ENCODE results near the gene TGM4.

Gene TGM4

DNA sequence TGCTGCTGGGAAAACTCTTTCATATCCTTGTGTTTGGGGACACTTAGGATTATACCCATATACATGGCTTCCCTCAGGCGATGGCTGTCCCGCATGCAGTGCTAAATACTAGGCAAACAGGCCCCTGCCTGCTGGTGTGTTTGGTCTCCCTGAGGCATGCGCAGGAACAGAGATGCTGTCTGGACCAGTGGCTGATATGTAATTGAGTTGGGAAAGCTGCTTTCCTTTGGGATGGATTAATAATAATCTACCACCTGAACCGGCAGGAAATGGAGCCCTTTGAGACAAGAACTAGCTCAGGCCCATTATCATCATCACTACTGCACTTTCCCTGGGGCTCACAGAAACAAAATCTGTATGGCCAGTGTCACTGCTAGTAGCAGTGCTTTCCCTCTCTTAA, 83.6 kb downstream of the TGM4 start:
- DNase-seq, result no peak

DNA sequence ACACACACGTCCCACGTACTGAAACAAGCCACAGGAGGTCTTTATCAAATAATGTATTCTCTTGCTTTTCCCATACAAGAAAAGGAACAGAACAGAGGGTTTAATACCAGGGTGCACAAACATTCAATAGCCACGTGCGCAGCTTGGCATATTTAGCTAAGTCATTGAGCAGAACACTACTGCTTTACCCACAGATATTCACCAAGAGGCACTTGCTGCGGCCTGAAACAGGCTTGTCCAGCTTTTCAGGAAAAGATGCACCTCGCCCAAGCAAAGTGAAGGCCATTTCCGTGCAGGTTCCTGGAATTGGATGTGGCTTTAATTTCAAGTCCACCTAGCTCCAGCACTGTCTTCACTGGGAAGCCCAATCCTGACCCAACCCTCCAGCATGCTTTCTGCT, 84.0 kb downstream of the TGM4 start:
- no peak for DNase-seq

DNA sequence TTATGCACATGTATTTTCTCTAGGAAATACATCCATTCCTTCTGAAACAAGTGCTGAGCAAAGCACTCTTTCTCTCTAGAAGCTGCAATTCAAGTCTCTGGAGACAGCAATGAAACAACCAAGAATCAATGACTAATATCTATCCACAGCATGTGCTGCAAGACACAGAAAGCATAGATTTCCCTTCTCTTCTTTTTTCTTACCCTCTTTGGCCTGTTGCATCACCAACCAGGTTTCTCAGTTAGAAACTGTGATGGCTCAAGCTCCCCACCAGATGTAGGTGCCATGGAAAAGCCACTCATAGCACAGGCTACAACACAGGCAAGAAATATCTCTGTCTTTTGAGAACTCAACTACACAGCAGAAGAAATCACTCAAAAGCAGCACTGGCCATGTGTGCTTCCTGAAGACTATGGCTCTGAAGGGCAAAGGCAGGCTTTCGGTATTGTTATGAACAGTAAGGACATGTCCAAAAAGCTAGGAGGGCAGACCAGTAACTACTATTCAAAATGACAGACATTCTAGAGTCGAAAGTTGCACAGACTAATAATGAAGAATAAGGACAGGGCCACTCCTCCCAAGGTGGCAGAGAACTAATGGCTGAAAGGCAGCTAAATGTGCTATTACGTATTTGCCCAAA, 86.1 kb downstream of the TGM4 start:
- DNase-seq, result no peak

DNA sequence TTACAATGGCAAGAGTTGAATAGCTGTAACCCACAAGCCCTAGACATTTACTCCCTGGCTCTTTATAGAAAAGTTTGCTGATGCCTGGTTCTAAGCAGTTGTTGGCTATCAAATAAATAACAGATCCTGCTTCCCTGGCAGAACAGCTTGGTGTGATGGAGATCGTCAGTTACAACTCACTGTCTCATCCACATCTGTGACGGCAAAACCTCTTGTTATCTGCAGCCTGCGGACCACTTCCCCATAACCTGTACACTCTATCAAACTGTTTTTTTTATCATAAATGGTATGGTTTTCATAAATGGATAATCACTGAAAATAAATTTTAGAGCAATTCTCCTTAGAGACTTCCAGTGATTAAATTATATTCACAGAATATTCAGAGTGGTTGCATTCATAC, 87.5 kb downstream of the TGM4 start:
- DNase-seq, result no peak

DNA sequence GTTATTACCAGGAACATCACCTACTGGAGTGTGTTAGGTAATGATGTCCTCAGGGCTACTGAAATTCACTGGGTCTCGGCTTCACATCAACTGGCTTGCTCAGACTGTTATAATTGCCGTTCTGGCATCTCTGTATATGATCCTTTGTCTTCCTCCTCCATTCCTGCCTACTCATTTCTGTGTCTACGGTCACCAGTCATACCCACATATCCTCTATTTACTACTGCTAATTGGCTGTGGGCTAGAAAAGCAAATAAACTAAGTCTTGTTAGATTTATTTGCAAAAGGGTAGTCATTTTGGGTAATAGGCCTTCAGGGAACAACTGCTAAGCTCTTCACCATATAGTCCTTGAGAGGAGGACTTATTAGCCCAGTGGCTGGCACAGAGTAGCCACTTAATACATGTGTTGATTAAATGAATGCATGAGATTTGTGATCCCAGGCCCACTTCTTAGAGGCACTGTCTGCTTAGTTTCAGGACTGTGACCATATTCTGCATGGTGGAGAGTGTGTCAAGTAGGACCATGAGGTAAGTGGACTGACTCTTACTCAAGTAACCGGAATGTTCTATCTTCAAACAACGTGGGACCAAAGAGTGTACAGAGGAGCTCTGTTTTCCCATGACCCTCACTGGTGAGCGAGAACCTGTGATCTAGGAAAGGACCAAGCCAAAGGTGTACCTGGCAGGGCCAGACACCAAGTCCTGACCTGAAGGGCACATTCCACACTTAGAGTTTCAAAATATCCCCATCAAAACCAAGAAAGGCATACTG, 88.4 kb downstream of the TGM4 start:
- DNase-seq, result no peak

DNA sequence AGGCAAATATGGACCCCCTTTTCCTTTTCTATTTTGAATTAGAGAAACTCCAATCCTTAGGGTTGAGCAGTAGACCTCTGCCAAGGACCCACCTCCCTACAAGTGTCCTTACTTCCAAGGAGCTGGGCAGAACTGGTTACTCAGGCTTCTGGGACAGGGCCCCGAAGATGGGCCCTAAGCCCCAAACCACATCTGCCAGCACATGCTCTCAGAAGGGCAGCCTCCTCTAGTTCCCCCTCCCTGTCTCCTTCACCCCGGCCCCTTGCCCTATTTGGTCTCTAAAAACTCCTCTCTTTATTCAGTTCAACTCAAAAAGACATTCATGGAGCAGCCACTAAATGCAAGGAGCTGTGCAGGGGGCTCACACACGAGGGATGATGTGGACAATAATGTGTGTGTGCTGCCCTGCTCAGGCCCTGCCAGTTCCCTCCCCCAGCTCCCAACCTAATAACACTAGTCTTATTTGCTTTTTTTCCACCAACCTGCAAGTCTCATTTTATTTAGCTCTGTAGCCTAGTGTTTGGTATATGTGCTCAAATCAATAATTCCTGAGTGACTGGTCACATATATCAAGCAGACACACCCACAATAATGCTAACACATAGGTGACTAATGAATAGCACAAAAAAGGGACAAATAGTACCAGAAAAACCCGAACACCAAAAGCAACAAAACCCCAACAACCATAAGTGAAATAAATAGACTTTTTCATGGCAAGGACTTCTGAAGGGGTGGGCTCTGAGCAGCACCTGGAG, 89.3 kb downstream of the TGM4 start:
- DNase-seq, result no peak

Data from activated CD4-positive, alpha-beta T cell treated with anti-CD3 and anti-CD28 coated beads, Interleukin-2, amount 50 U/mL, for 48 hours (primary cell).